GM12872 (cell line): ENCODE results near the gene GALNT18.

Source experiments
- CTCF ChIP-seq: IDR thresholded peaks from 3 replicates; pipeline ENCODE4 v1.5.1; 2011; ENCODE audit warnings: low read depth, mild to moderate bottlenecking, low read length, moderate library complexity; ENCODE audit not compliant: insufficient read depth

Gene GALNT18

GRCh38 chr11:11440144-11440543, 181.7 kb downstream of the GALNT18 start:
- no peak for TF ChIP-seq CTCF

DNA sequence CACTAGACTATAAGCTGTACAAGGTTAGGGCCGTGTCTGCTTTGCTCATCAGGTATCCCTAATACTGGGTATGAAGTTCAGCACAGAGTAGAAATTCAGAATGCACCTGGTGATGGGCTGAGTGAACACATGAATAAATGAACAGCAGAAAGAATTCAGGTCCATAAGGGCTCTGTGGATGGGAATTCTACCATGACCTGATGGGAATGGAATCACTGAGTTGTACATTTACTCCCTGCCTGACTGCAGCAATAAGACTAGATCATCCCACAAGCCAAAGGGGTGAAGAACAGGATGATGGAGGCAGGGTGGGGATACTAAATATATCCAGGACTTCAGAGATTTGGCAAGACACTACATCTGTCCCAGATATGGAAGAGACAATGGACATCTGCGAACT, 182.2 kb downstream of the GALNT18 start:
- TF ChIP-seq CTCF = no peak

GRCh38 chr11:11436715-11437313, 185.0 kb downstream of the GALNT18 start:
- no peak for TF ChIP-seq CTCF

GRCh38 chr11:11435635-11436034, 186.2 kb downstream of the GALNT18 start:
- no peak for TF ChIP-seq CTCF

- TF ChIP-seq CTCF = no peak
Measured at GRCh38 chr11:11433960-11434359, 187.8 kb downstream of the GALNT18 start.

- no peak for TF ChIP-seq CTCF
Measured at GRCh38 chr11:11432621-11433319, 189.0 kb downstream of the GALNT18 start.

DNA sequence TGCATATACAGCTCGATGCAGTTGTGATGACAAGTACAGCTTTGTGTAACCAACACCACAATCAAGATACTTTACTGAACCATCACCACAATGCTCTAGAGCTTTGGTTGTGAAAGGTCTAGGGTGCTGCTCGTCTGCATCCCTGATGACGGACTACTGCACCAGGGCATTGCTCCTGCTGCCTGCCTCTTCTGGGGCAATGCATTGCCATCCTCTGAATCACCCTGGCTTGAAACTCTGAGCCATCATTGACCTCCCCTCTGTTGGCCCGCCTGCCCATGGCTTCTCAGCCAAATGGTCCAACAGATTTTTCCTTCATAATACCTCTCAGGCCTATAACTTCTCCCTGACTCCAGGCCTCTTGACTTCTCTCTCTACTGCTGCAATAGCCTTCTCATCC, 191.4 kb downstream of the GALNT18 start:
- no peak for TF ChIP-seq CTCF
